ENCODE measurements around the gene ZNF106.

DNA sequence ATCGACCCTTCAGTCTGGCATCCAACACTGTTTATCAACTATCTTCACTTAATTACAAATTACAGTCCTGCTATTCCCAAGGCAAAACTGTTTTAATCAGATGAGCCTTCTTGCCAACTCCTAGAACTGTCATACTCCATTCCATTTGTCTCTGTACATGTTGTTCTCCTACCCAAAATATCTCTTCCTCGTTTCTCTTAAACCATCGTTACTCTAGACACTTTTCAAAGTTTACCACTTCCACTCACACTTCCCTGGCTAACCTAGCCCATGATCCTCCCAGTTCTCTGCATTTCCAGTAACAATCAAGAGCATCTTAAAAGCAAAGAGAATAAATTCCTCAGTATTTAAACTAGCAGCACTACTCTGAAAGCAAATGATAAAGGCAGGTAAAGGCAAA lies 19.9 kb downstream of the ZNF106 start:
- TF ChIP-seq, protein P1, sequence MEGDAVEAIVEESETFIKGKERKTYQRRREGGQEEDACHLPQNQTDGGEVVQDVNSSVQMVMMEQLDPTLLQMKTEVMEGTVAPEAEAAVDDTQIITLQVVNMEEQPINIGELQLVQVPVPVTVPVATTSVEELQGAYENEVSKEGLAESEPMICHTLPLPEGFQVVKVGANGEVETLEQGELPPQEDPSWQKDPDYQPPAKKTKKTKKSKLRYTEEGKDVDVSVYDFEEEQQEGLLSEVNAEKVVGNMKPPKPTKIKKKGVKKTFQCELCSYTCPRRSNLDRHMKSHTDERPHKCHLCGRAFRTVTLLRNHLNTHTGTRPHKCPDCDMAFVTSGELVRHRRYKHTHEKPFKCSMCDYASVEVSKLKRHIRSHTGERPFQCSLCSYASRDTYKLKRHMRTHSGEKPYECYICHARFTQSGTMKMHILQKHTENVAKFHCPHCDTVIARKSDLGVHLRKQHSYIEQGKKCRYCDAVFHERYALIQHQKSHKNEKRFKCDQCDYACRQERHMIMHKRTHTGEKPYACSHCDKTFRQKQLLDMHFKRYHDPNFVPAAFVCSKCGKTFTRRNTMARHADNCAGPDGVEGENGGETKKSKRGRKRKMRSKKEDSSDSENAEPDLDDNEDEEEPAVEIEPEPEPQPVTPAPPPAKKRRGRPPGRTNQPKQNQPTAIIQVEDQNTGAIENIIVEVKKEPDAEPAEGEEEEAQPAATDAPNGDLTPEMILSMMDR (IDR thresholded peaks at IDR 0.05; ENCODE audit: insufficient read depth, low read length, poor library complexity, severe bottlenecking) = no peak
- TF ChIP-seq EZH2phosphoT487 (conservative IDR thresholded peaks at IDR 0.05; ENCODE audit: low read length) = no peak

All from SU-DHL-6 (cell line).